SU-DHL-6 (cell line): ENCODE measurements around the gene HTR6.

ENCODE experiments used
- CTCF ChIP-seq: fragments of 200-600 bp; sonication (generic); IDR thresholded peaks from one replicate; pipeline ENCODE4 v1.5.1; 2017; ENCODE audit warnings: antibody characterized with exemption, mild to moderate bottlenecking, low read length, moderate library complexity; ENCODE audit not compliant: insufficient read depth, poor library complexity, severe bottlenecking
- EZH2phosphoT487 ChIP-seq: fragments of 200-600 bp; sonication (generic), shearing (Covaris generic); conservative IDR thresholded peaks from 2 replicates; pipeline ENCODE4 v1.6.1; 2018; ENCODE audit warnings: mild to moderate bottlenecking, antibody characterized with exemption, low read length, moderate library complexity, mixed read lengths

DNA sequence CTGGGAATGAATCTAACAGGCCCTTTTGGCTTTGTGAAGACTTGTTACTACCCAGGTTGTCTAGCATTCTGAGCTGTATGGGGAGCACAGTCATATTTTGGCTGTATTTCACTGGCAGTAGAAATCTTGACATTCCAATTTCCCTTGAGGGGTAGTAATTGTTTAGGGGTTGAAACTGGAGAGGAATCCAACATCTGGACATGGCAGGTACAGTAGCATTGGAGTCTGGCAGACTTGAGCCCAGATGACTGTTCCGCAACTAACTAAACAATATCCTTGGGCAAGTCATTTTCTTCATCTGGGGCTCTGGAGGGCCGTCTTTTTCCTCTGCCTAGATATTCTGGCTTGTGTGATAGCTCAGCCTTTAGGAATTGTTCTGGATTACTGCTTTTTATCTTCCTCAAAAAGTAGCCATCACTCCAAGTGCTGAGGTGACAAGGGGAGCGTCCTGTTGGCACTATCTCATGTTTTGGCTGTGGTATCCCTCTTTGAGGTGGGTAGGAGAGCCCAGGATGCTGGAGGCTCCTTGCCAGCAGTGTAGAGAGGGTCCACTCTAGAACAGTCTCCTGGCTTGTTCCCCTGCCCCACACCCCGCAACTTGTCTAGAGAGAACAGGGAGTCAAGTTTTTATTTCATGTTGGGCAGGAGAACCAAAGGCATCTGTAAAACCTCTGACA is 43.3 kb upstream of the HTR6 start:
- TF ChIP-seq CTCF (no peak), EZH2phosphoT487 (no peak)
